B cell (primary cell): ENCODE measurements around the gene FEZ2. TPM values are rescaled to one million over a fixed set of nuclear protein-coding genes. Genes with fewer than 3 reads are reported as not detected.

ENCODE experiments used
- ATAC-seq: fragments of 200-7000 bp; cut with Tn5 transposase; one replicate; pipeline ENCODE4 v1.10.0; 2021; ENCODE audit warnings: low read depth, mild to moderate bottlenecking, moderate number of reproducible peaks, moderate library complexity
- CTCF ChIA-PET: fragments of 350-600 bp; sonication (Branson Sonifier 250); formaldehyde crosslinking; loops from one replicate; lab custom pipeline; 2021; ENCODE audit warnings: antibody characterized with exemption, inconsistent platforms; lab: Charles Lee
- POLR2A ChIA-PET: fragments of 350-600 bp; sonication (Branson Sonifier 250); formaldehyde crosslinking; loops from one replicate; lab custom pipeline; 2021; ENCODE audit warnings: antibody characterized with exemption; lab: Charles Lee
- DNase-seq: peaks from one replicate; pipeline ENCODE4 v3.0.0; 2013
- H2AFZ ChIP-seq: 2 replicates; pipeline ENCODE4 v1.6.1; 2012; ENCODE audit warnings: mild to moderate bottlenecking, low read depth, low read length; ENCODE audit not compliant: insufficient read depth, poor library complexity, severe bottlenecking
- H3K27ac ChIP-seq, 2 donors: 1 replicate in 1 of 2; 2 replicates in 1 of 2; pipeline ENCODE4 v1.5.1; 2012 to 2013; ENCODE audit warnings: low read length in 2 of 2, mild to moderate bottlenecking in 2 of 2, moderate library complexity in 1 of 2
- H3K27me3 ChIP-seq, 4 experiments: fragments of 200-600 bp in 1 of 4; sonication (generic) in 1 of 4; replicated peaks in 1 of 4; 1 replicate in 2 of 4; 2 replicates in 2 of 4; pipeline versions ENCODE4 v1.6.1 to v1.7.0; 2013 to 2016; ENCODE audit warnings: low read length in 3 of 4, mild to moderate bottlenecking in 2 of 4, mixed read lengths in 1 of 4, moderate library complexity in 1 of 4; ENCODE audit not compliant: insufficient read depth in 4 of 4, control insufficient read depth in 3 of 4; ENCODE audit errors: control extremely low read depth in 1 of 4
- H3K36me3 ChIP-seq, 2 experiments: replicated peaks in 1 of 2; 1 replicate in 1 of 2; 2 replicates in 1 of 2; pipeline versions ENCODE4 v1.6.1 to v1.7.1; 2013; ENCODE audit warnings: low read length in 1 of 2; ENCODE audit not compliant: insufficient read depth in 2 of 2, control insufficient read depth in 1 of 2; ENCODE audit errors: control extremely low read depth in 1 of 2, extremely low read depth in 1 of 2
- H3K4me1 ChIP-seq, 2 donors: fragments of 200-600 bp in 1 of 2; sonication (generic) in 1 of 2; 1 replicate in 1 of 2; 2 replicates in 1 of 2; pipeline versions ENCODE4 v1.5.1 to v1.6.1; 2013 to 2017; ENCODE audit warnings: low read length in 2 of 2; ENCODE audit not compliant: control insufficient read depth in 2 of 2, insufficient read depth in 2 of 2
- H3K4me2 ChIP-seq: replicated peaks from 2 replicates; pipeline ENCODE3; 2012; ENCODE audit warnings: mild to moderate bottlenecking, low read depth, low read length; ENCODE audit not compliant: poor library complexity, severe bottlenecking
- H3K4me3 ChIP-seq, 5 experiments: fragments of 200-600 bp in 1 of 5; sonication (generic) in 1 of 5; 1 replicate in 3 of 5; 2 replicates in 2 of 5; pipeline versions ENCODE4 v1.5.1 to v1.7.0; 2011 to 2016; ENCODE audit warnings: low read length in 4 of 5, mild to moderate bottlenecking in 4 of 5, low read depth in 2 of 5, control low read depth in 1 of 5, moderate library complexity in 1 of 5; ENCODE audit not compliant: insufficient read depth in 1 of 5; ENCODE audit errors: control extremely low read depth in 1 of 5, extremely low read depth in 1 of 5
- H3K79me2 ChIP-seq: fragments of 200-600 bp; sonication (generic); one replicate; pipeline ENCODE4 v1.6.0; 2016; ENCODE audit warnings: low read length; ENCODE audit not compliant: control insufficient read depth, insufficient read depth
- H3K9ac ChIP-seq: fragments of 200-600 bp; sonication (generic); 2 replicates; pipeline ENCODE4 v1.6.1; 2017; ENCODE audit warnings: mild to moderate bottlenecking, low read length, moderate library complexity
- H3K9me3 ChIP-seq, 3 donors: one replicate each; pipeline versions ENCODE4 v1.6.1 to v1.7.1; 2013; ENCODE audit warnings: low read length in 2 of 3; ENCODE audit not compliant: control insufficient read depth in 2 of 3, insufficient read depth in 1 of 3; ENCODE audit errors: control extremely low read depth in 1 of 3
- H4K20me1 ChIP-seq: 2 replicates; pipeline ENCODE4 v1.6.0; 2012; ENCODE audit warnings: mild to moderate bottlenecking, low read length; ENCODE audit not compliant: insufficient read depth, control insufficient read depth, poor library complexity, severe bottlenecking
- H3K27ac Mint-ChIP-seq: one replicate; pipeline ENCODE4 v1.8.0; 2021; ENCODE audit warnings: mixed read lengths
- H3K27me3 Mint-ChIP-seq: one replicate; pipeline ENCODE4 v1.8.0; 2021; ENCODE audit warnings: mixed read lengths
- H3K4me1 Mint-ChIP-seq: one replicate; pipeline ENCODE4 v1.8.0; 2021; ENCODE audit warnings: mixed read lengths
- H3K4me3 Mint-ChIP-seq: one replicate; pipeline ENCODE4 v1.8.0; 2021; ENCODE audit warnings: mixed read lengths
- H3K9me3 Mint-ChIP-seq: one replicate; pipeline ENCODE4 v1.8.0; 2022; ENCODE audit warnings: mixed read lengths; ENCODE audit not compliant: insufficient read depth
- CTCF ChIP-seq: fragments of 200-600 bp; IDR thresholded peaks from one replicate; pipeline ENCODE4 v1.8.0; 2022; ENCODE audit warnings: antibody characterized with exemption, mild to moderate bottlenecking
- EZH2 ChIP-seq: IDR thresholded peaks from 2 replicates; pipeline ENCODE4 v1.6.1; 2012; ENCODE audit warnings: borderline replicate concordance, low read depth, mild to moderate bottlenecking, moderate library complexity, low read length; ENCODE audit not compliant: insufficient read depth, poor library complexity, severe bottlenecking
- WGBS: methylation state at CpG from one replicate; pipeline ENCODE4 v1.1.5; 2013; ENCODE audit warnings: missing lambda C conversion rate; ENCODE audit not compliant: insufficient coverage; 5-methylcytosine and 5-hydroxymethylcytosine counted together
- intact Hi-C: fragments of 100-400 bp; cut with micrococcal nuclease; formaldehyde crosslinking; loops from one replicate; pipeline ENCODE4 v1.10.0; 2022
- polyA plus RNA-seq: library from polyadenylated mRNA; depleted of rRNA; stranded (reverse); fragments of >200 nt; gene quantifications from 2 replicates; pipeline ENCODE4 v1.2.3, GENCODE V29; 2012
- total RNA-seq, 2 donors: library from RNA; stranded (reverse); fragments of 120-200 nt in 1 of 2; gene quantifications; 1 replicate in 1 of 2; 2 replicates in 1 of 2; pipeline versions ENCODE4 v1.2.3 to v1.2.4, GENCODE V29; 2013 to 2022

FEZ2 gene
- total and polyA plus RNA-seq, 2 donors (not counting 1 experiment from before 2014, with no cell fraction given): 6.2 to 32.7 TPM

GRCh38 chr2:36525245-36525644, 72.7 kb downstream of the FEZ2 start:
- no peak for ATAC-seq

GRCh38 chr2:36523153-36523552, 74.8 kb downstream of the FEZ2 start:
- H3K4me3 ChIP-seq: no peak overlapping the region
- no peaks in the 10 kb centered on the region for H4K20me1 ChIP-seq
- no peaks in the 10 kb centered on the region for H3K9me3 ChIP-seq
- H3K36me3 ChIP-seq: peaks cover 0 to 9% of the 10 kb centered on the region in 2 experiments
- H3K9ac ChIP-seq: no peak overlapping the region
- H3K27me3 Mint-ChIP-seq: no peaks in the 10 kb centered on the region
- no peak overlapping the region for H3K27ac Mint-ChIP-seq
- no peak overlapping the region for H3K4me3 Mint-ChIP-seq
- TF ChIP-seq EZH2 (no peak), CTCF (no peak)
- WGBS: 84% methylated on average over 2 of the region's 4 CpGs
- no peaks in the 10 kb centered on the region for H3K4me1 Mint-ChIP-seq
- H3K9me3 Mint-ChIP-seq: no peaks in the 10 kb centered on the region
- H3K79me2 ChIP-seq: no peaks in the 10 kb centered on the region
- POLR2A ChIA-PET: no interaction called here
- no peak overlapping the region for H2AFZ ChIP-seq
- ATAC-seq (no peak), DNase-seq (no peak)
- H3K27ac ChIP-seq: no peak overlapping the region
- no peaks in the 10 kb centered on the region for H3K4me1 ChIP-seq
- H3K27me3 ChIP-seq: no peaks in the 10 kb centered on the region
- CTCF ChIA-PET: interaction anchor here (0.9 kb wide), 1 partner anchor 45 kb away, joined by 3 read pairs; no protein-coding TSS in a partner anchor
- no peak overlapping the region for H3K4me2 ChIP-seq
- intact Hi-C loops: no loop called here

More at GRCh38 chr2:36525245-36525644, 72.7 kb downstream of the FEZ2 start:
- H2AFZ ChIP-seq: no peak overlapping the region
- H3K9me3 Mint-ChIP-seq: no peaks in the 10 kb centered on the region
- H3K4me1 ChIP-seq: peaks cover 3% of the 10 kb centered on the region in 2 donors
- no peak overlapping the region for H3K4me3 ChIP-seq
- H3K27me3 Mint-ChIP-seq: no peaks in the 10 kb centered on the region
- TF ChIP-seq EZH2 (no peak), CTCF (no peak)
- no peaks in the 10 kb centered on the region for H3K79me2 ChIP-seq
- peaks cover 4% of the 10 kb centered on the region for H3K4me1 Mint-ChIP-seq
- 92% methylated on average over 4 of the region's 5 CpGs for WGBS
- DNase-seq: no peak
- no peak overlapping the region for H3K27ac ChIP-seq
- no peak overlapping the region for H3K4me2 ChIP-seq
- H3K9me3 ChIP-seq: no peaks in the 10 kb centered on the region
- no peak overlapping the region for H3K9ac ChIP-seq
- H3K27me3 ChIP-seq: no peaks in the 10 kb centered on the region
- intact Hi-C loops: no loop called here
- H3K36me3 ChIP-seq: peaks cover 3 to 9% of the 10 kb centered on the region in 2 experiments
- H3K27ac Mint-ChIP-seq: no peak overlapping the region
- no peaks in the 10 kb centered on the region for H4K20me1 ChIP-seq
- POLR2A ChIA-PET: no interaction called here
- H3K4me3 Mint-ChIP-seq: no peak overlapping the region
- CTCF ChIA-PET: no interaction called here
